Activated CD4-positive, alpha-beta memory T cell treated with anti-CD3 and anti-CD28 coated beads for 36 hours (primary cell): Measurements from ENCODE around the gene SNTG2. TPM values are rescaled to one million over a fixed set of nuclear protein-coding genes. Genes with fewer than 3 reads are reported as not detected.
"Not testable (repeated sequence)": the region's sequence is repeated elsewhere in the genome, so short reads cannot be mapped to it uniquely, and the experiment has no call there.

Experiments used
- CTCF ChIA-PET: fragments of 350-600 bp; sonication (Branson Sonifier 250); formaldehyde crosslinking; loops from one replicate; lab custom pipeline; 2021; ENCODE audit warnings: antibody characterized with exemption, inconsistent platforms; lab: Charles Lee
- POLR2A ChIA-PET: fragments of 350-600 bp; sonication (Branson Sonifier 250); formaldehyde crosslinking; loops from one replicate; lab custom pipeline; 2021; ENCODE audit warnings: antibody characterized with exemption; lab: Charles Lee
- DNase-seq: peaks from one replicate; pipeline ENCODE4 v3.0.0-alpha.2; 2020
- H3K27ac Mint-ChIP-seq: one replicate; pipeline ENCODE4 v1.8.0; 2021; ENCODE audit warnings: mixed read lengths
- H3K27me3 Mint-ChIP-seq: one replicate; pipeline ENCODE4 v1.8.0; 2021; ENCODE audit warnings: mixed read lengths
- H3K36me3 Mint-ChIP-seq: one replicate; pipeline ENCODE4 v1.8.0; 2021; ENCODE audit warnings: mixed read lengths
- H3K4me1 Mint-ChIP-seq: one replicate; pipeline ENCODE4 v1.8.0; 2021; ENCODE audit warnings: low read depth, mixed read lengths
- H3K4me3 Mint-ChIP-seq: one replicate; pipeline ENCODE4 v1.8.0; 2021; ENCODE audit warnings: mild to moderate bottlenecking, mixed read lengths
- H3K9me3 Mint-ChIP-seq: one replicate; pipeline ENCODE4 v1.8.0; 2021; ENCODE audit warnings: mixed read lengths
- intact Hi-C: fragments of 100-400 bp; cut with micrococcal nuclease; formaldehyde crosslinking; loops from one replicate; pipeline ENCODE4 v1.15.1; 2023
- total RNA-seq, 2 experiments: library from RNA; stranded (reverse); gene quantifications; one replicate each; pipeline ENCODE4 v1.2.3, GENCODE V29; 2021

Gene SNTG2
- total RNA-seq, 2 experiments from 2014 or later, result 0.67 to 0.94 TPM

DNA sequence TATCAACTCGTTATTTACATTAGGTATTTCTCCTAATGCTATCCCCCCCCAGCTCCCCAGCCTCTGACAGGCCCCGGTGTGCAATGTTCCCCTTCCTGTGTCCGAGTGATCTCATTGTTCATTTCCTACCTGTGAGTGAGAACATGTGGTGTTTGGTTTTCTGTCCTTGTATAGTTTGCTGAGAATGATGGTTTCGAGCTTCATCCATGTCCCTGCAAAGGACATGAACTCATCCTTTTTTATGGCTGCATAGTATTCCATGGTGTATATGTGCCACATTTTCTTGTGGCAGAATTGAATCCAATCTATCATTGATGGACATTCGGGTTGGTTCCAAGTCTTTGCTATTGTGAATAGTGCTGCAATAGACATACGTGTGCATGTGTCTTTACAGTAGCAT lies 439.5 kb downstream of the SNTG2 start:
- POLR2A ChIA-PET, H3K4me1 Mint-ChIP-seq, H3K36me3 Mint-ChIP-seq, H3K27ac Mint-ChIP-seq, H3K27me3 Mint-ChIP-seq, CTCF ChIA-PET, intact Hi-C loops, H3K4me3 Mint-ChIP-seq, DNase-seq, H3K9me3 Mint-ChIP-seq: not testable (repeated sequence)

DNA sequence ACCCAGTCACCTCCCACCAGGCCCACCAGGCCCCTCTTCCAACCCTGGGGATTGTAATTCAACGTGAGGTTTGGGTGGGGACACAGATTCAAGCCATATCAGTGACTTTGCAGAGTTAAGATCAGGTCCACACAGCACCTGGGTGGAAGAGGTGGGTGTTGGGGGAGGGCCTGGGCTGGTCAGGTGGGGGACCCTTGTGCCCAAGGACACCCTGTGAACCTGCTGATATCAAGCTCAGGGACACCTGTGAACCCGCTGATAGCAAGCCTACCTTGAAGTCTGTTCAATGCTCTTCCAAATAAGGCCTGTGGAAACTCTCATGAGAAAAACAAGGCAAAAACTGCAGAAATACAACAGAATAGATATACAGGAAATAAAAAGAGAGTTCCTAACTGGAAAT lies 442.7 kb downstream of the SNTG2 start:
- peaks cover 8% of the 10 kb centered on the region for H3K9me3 Mint-ChIP-seq
- H3K27ac Mint-ChIP-seq, result no peak overlapping the region
- peaks cover 5% of the 10 kb centered on the region for H3K27me3 Mint-ChIP-seq
- H3K4me1 Mint-ChIP-seq, result peaks cover 4% of the 10 kb centered on the region
- ChIA-PET POLR2A (no interaction called here), CTCF (no interaction called here)
- no peak overlapping the region for H3K4me3 Mint-ChIP-seq
- intact Hi-C loops, result no loop called here
- no peaks in the 10 kb centered on the region for H3K36me3 Mint-ChIP-seq
- DNase-seq, result no peak

DNA sequence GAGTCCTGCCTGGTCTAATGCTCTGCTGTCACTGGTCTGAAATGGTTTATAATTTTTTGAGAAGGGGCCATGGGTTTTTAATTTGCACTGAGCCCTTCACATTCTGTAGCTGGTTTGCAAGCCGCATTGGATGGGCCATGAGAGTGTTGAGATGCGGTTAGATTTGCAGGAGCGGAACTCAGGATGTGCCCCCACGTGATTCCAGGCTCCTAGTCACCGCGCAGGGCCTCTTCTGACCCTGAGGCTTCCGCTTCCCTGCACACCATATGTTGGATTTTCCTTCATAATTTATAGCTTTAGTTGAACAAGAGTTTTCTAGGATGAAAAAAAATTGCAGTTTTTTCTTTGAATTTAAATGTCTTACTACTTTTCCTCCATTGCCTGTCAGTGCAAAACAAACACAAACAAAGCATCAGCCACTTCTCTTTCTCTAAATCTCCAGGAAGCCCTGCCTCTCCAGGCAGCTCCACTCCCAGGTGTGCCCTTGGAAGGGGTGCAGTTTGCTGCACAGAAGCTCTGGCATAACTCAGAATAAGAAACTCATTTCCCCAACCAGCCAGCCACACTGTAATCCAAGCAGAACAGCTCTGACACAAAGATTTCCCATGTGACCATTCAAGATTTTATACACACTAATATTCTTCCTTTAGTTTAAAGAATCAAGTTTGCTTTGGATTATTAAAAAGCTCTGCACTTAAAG lies 444.2 kb downstream of the SNTG2 start:
- intact Hi-C loops, result no loop called here
- H3K4me3 Mint-ChIP-seq, result no peak overlapping the region
- H3K36me3 Mint-ChIP-seq, result no peaks in the 10 kb centered on the region
- no peaks in the 10 kb centered on the region for H3K4me1 Mint-ChIP-seq
- ChIA-PET CTCF (no interaction called here), POLR2A (no interaction called here)
- H3K27ac Mint-ChIP-seq, result no peak overlapping the region
- H3K27me3 Mint-ChIP-seq, result peaks cover 5% of the 10 kb centered on the region
- peaks cover 6% of the 10 kb centered on the region for H3K9me3 Mint-ChIP-seq
- DNase-seq, result no peak

DNA sequence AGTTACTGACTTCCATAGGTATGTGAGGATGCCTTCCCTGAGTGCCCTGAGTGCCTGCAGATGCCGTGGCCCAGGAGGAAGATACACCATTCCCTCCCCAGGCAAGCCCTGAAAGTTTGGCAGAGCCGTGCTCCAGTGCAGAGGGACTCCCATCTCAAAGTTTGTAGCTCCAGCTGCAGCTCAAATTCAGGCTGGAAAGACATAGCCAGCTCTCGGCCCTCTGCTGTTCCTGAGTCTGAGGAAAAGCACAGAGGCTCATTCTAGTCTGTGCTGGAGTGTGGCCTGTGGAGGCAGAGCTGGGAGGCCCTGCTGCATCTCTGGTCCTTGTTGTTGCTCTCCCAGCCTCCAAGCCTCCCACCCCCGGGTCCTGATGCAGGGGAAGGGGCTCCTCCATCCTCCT lies 446.7 kb downstream of the SNTG2 start:
- H3K36me3 Mint-ChIP-seq, result no peaks in the 10 kb centered on the region
- intact Hi-C loops, result no loop called here
- POLR2A ChIA-PET, result no interaction called here
- no peak overlapping the region for H3K27ac Mint-ChIP-seq
- DNase-seq, result no peak
- H3K4me1 Mint-ChIP-seq, result no peaks in the 10 kb centered on the region
- H3K27me3 Mint-ChIP-seq, result peaks cover 5% of the 10 kb centered on the region
- CTCF ChIA-PET, result no interaction called here
- no peaks in the 10 kb centered on the region for H3K9me3 Mint-ChIP-seq
- H3K4me3 Mint-ChIP-seq, result no peak overlapping the region

DNA sequence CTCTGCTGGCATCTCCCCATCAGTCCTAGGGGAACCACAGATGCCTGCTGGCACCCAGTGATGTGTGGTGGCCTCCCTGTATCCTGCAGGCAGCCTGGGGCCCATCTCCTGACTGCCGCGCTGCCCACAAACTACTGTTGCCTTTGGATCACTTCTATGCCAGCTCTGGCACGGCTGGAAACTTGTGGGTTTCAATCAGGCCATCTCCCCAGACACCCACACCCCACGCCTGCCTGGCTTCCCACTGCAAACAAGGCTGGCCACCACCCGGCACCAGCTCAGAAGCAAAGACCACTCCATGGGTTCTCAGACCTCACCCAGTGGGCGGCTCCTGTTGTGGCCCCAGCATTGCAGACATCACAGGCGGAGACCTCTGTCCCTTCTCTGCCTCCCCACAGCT lies 447.5 kb downstream of the SNTG2 start:
- DNase-seq, result no peak
- no peaks in the 10 kb centered on the region for H3K4me1 Mint-ChIP-seq
- ChIA-PET POLR2A (no interaction called here), CTCF (no interaction called here)
- H3K27me3 Mint-ChIP-seq, result peaks cover 2% of the 10 kb centered on the region
- no peaks in the 10 kb centered on the region for H3K9me3 Mint-ChIP-seq
- no peaks in the 10 kb centered on the region for H3K36me3 Mint-ChIP-seq
- H3K4me3 Mint-ChIP-seq, result no peak overlapping the region
- intact Hi-C loops, result no loop called here
- no peak overlapping the region for H3K27ac Mint-ChIP-seq

DNA sequence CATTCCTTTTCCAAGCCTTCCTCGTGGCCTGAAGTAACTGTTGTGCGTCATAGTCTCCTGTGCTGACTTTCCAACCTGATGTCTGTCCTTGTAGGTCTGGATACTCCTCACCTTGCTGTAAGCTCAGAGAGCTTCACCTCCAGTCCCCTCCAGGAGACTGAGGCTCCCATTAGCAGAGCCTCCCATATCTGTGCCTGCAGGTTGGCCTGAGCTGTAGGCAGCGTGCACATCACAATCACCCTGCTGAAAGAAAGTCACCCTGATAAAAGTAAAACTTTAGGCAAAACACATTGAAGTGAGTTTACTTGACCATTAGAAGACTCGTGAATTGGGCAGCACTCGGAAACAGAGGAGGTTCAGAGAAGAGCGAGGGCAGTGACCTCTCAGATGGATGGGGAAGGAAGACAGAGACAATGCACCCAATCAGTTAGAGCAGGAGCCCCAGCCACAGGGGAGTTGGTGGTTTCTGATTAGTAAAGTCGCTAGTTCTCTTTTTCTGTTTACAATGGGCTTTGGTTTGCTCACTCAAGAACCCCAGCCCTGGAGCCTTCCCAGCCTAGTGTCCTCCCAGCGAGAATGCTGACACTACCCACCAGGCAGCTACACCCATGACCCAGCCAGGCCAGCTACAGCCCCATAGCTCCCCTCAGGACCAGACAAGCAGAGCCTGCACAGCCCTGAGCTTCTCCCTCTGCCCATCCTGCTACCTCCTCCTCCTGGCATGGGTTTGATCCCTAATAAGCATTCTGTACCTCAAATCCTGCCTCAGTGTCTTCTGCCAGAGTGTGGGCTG lies 450.5 kb downstream of the SNTG2 start:
- ChIA-PET CTCF (no interaction called here), POLR2A (no interaction called here)
- intact Hi-C loops, result no loop called here
- no peak for DNase-seq
- H3K4me1 Mint-ChIP-seq, result no peaks in the 10 kb centered on the region
- no peak overlapping the region for H3K27ac Mint-ChIP-seq
- H3K4me3 Mint-ChIP-seq, result no peak overlapping the region
- H3K36me3 Mint-ChIP-seq, result no peaks in the 10 kb centered on the region
- H3K27me3 Mint-ChIP-seq, result no peaks in the 10 kb centered on the region
- H3K9me3 Mint-ChIP-seq, result no peaks in the 10 kb centered on the region

DNA sequence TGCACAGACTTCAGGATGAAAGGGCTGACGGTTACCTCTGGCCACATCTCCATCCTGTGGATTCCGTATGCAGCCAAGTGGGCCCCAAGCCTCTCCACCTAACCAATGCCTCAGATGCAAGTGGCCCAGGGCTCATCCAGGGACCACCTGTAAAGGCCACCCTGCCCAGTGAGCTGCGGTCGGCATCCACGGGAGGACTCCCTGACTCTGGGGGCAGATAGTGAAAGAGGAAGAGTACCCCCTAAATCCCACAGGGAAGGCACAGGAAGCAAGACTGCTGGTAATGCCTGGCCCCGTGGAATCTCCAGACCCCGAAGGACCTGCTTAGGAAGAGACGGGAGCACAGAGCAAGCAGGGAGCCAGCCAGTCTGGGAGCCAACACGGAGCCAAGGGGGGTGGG lies 451.4 kb downstream of the SNTG2 start:
- Mint-ChIP-seq H3K4me3 (no peak overlapping the region), H3K9me3 (no peaks in the 10 kb centered on the region), H3K27ac (no peak overlapping the region), H3K27me3 (no peaks in the 10 kb centered on the region), H3K4me1 (peaks cover 4% of the 10 kb centered on the region), H3K36me3 (no peaks in the 10 kb centered on the region)
- DNase-seq, result no peak
- intact Hi-C loops, result no loop called here
- POLR2A ChIA-PET, result no interaction called here
- CTCF ChIA-PET, result no interaction called here

DNA sequence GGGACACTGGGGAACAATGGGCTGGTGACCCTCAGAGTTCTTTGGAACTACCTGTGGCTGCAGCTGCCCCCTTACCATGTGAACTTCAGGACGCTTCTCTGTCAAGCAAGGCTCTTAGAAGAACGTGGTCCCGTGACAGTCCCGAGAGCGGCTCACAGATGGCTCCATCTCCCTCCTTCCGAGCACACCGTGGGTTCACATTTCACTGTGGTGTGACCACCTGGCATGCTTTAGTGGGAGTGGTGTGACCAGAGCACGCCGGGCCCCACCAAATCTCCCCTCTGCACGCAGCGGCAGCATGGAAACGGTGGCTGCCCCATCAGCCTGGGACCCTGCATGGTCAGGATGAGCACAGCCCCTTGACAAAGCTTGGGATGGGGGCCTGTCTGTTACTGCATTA lies 452.9 kb downstream of the SNTG2 start:
- intact Hi-C loops, result no loop called here
- DNase-seq, result no peak
- ChIA-PET CTCF (no interaction called here), POLR2A (no interaction called here)
- Mint-ChIP-seq H3K27me3 (no peaks in the 10 kb centered on the region), H3K4me1 (peaks cover 4% of the 10 kb centered on the region), H3K27ac (no peak overlapping the region), H3K36me3 (no peaks in the 10 kb centered on the region), H3K9me3 (no peaks in the 10 kb centered on the region), H3K4me3 (no peak overlapping the region)

DNA sequence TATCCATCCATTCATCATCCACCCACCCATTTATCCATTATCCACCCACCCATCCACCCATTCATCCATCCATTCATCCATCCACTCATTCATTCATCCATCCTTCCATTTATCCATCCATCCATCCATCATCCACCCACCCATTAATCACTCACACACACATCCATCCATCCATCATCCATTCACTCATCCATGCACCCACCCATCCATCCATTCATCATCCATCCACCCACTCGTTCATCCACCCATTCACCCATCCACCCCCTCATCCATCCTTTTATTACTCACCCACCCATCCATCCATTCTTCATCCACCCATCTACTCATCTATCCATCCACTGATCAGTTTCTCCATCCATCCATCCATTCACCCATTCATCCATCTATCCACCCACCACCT lies 454.5 kb downstream of the SNTG2 start:
- intact Hi-C loops, result no loop called here
- DNase-seq, result no peak
- H3K27me3 Mint-ChIP-seq, result no peaks in the 10 kb centered on the region
- ChIA-PET CTCF (no interaction called here), POLR2A (no interaction called here)
- H3K36me3 Mint-ChIP-seq, result no peaks in the 10 kb centered on the region
- H3K4me1 Mint-ChIP-seq, result peaks cover 4% of the 10 kb centered on the region
- H3K4me3 Mint-ChIP-seq, result no peak overlapping the region
- H3K27ac Mint-ChIP-seq, result no peak overlapping the region
- H3K9me3 Mint-ChIP-seq, result no peaks in the 10 kb centered on the region

DNA sequence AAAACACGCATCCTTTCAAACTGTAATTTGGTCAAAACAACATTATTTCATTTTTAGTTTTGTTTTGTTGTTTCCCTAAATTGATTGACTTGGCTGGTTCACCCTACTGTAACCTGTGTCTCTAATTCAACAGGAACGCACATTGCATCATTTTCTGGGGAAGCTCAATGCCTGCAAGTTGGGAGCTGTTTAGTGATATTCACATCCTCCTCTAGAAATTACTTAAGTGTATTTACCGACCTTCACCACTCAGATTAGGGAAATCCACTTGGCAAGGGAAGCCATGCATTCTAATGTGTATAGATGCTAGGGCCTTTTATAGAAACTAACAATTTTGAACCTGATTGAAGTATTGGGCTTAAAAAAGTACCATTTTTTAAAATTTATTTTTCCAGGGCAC lies 455.3 kb downstream of the SNTG2 start:
- H3K4me1 Mint-ChIP-seq, result peaks cover 4% of the 10 kb centered on the region
- H3K27ac Mint-ChIP-seq, result no peak overlapping the region
- CTCF ChIA-PET, result no interaction called here

DNA sequence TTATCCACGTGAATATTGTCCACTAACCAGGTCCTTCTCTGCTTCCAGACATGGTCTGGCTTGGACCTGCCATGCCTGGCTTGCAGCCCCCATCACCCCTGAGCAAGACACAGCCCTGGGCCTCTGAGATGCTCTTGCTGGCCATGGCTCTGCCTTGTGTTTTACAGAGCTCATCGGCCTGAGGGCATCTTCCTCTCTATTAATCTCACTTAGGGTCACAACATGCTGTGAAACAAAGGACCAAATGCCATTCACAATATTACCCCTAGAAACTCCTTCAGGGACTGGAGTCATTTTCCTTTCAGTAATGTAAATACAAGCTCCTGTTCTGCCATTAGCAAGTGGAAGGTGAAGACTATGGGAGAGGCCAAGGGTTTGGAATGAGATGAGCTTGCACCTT lies 455.8 kb downstream of the SNTG2 start:
- Mint-ChIP-seq H3K9me3 (no peaks in the 10 kb centered on the region), H3K27me3 (no peaks in the 10 kb centered on the region), H3K36me3 (no peaks in the 10 kb centered on the region), H3K4me3 (no peak overlapping the region), H3K27ac (no peak overlapping the region), H3K4me1 (peaks cover 4% of the 10 kb centered on the region)
- intact Hi-C loops, result no loop called here
- CTCF ChIA-PET, result no interaction called here
- POLR2A ChIA-PET, result no interaction called here
- no peak for DNase-seq

More for the DNA sequence above, 455.3 kb downstream of the SNTG2 start:
- POLR2A ChIA-PET, result no interaction called here
- Mint-ChIP-seq H3K36me3 (no peaks in the 10 kb centered on the region), H3K27me3 (no peaks in the 10 kb centered on the region), H3K4me3 (no peak overlapping the region), H3K9me3 (no peaks in the 10 kb centered on the region)
- DNase-seq, result no peak
- intact Hi-C loops, result no loop called here

DNA sequence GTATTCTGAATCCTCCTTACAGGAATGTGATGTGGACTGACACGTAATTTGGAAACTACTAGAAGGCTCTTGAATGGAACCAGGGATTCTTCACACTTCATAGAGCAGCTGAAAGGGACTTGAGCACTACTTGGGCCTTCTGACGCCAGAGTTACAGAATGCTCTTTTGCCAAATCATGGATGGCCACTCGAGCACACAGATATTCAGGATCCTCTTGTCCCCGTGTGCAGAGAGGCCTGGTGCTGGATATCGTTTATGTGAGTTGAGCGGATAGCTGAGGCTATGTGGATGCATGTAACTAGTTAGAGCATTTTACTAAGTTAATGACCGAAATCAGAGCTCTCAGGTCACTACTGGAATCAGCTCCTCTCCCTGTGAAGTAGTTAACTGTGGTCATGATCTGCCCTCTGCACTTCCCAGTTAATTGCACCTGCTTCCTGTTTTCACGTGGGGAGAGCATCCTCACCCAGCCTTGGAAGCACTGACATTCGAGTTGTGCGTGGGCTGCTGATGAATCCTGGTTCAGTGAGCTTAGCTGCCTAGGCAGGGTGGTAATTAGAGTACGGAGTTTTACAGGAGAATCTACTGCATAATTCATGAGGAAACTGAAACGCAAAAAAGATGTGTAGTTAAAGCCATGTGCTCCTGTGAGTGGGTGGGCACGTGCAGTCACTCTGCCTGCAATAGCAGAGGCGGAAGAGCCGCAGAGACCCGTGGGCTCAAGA lies 457.5 kb downstream of the SNTG2 start:
- peaks cover 4% of the 10 kb centered on the region for H3K4me1 Mint-ChIP-seq
- ChIA-PET POLR2A (no interaction called here), CTCF (no interaction called here)
- no peak for DNase-seq
- H3K4me3 Mint-ChIP-seq, result no peak overlapping the region
- no peaks in the 10 kb centered on the region for H3K9me3 Mint-ChIP-seq
- no peak overlapping the region for H3K27ac Mint-ChIP-seq
- H3K27me3 Mint-ChIP-seq, result no peaks in the 10 kb centered on the region
- intact Hi-C loops, result no loop called here
- no peaks in the 10 kb centered on the region for H3K36me3 Mint-ChIP-seq
